ENCODE measurements around the gene FAM222B.

- TF ChIP-seq ZNF529 (tag by site-specific recombination; IDR thresholded peaks at IDR 0.05; ENCODE audit: insufficient replicate concordance) (no peak), ZSCAN4 (tag by site-specific recombination; IDR thresholded peaks at IDR 0.05) (no peak), ZNF596 (tag by site-specific recombination; IDR thresholded peaks at IDR 0.05) (no peak), ZNF37A (tag by site-specific recombination; IDR thresholded peaks at IDR 0.05) (no peak), CTCF (tag by site-specific recombination; IDR thresholded peaks at IDR 0.05) (no peak), ZBTB17 (tag by site-specific recombination; IDR thresholded peaks at IDR 0.05) (no peak)
Observed at GRCh38 chr17:28745786-28746411, 96.7 kb downstream of the FAM222B start.

All from HEK293 (cell line).